ENCODE measurements around the gene MRPS14.

The MRPS14 gene

GRCh38 chr1:175019524-175019923, 3.7 kb downstream of the MRPS14 start:
- no peak for DNase-seq (ENCODE audit: low read depth)

- no peak for DNase-seq (ENCODE audit: low read depth)
Measured at GRCh38 chr1:175015243-175015642, 8.0 kb downstream of the MRPS14 start.

DNA sequence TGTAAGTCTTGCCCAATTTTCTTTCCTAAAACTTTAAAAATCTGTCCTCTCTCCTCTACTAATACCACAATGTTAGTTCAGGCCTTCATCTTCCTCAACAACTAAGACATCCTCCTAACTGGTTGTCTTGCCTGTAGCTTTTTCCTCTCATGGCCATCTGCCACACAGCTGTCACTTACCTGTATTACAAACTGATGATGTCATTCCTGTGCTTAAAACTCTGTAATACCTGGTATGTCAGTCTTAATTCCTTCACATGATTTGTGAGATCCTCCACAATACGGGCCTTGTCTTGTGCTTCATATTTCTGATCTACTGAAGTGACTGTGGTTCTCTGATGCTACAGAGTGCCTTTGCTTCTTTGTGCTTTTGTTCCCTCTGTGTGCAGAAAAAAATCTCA, 9.8 kb downstream of the MRPS14 start:
- no peak for DNase-seq (ENCODE audit: low read depth)

DNA sequence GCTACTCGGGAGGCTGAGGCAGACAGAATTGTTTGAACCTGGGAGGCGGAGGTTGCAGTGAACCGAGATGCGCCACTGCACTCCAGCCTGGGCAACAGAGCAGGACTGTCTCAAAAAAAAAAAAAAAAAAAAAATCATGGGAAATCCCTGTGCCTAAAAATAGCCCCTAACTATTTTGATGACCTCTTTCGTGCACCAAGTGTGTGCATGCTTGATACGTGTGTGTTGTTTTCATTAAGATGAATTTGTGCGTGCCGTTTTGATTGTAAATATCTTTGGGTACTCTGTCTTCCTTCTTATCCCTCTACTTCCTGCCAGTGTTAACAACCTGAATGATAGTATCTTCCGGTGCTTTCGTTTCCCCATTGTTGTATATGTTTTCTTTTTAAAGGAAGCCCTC, 13.7 kb downstream of the MRPS14 start:
- DNase-seq (ENCODE audit: low read depth), result no peak

DNA sequence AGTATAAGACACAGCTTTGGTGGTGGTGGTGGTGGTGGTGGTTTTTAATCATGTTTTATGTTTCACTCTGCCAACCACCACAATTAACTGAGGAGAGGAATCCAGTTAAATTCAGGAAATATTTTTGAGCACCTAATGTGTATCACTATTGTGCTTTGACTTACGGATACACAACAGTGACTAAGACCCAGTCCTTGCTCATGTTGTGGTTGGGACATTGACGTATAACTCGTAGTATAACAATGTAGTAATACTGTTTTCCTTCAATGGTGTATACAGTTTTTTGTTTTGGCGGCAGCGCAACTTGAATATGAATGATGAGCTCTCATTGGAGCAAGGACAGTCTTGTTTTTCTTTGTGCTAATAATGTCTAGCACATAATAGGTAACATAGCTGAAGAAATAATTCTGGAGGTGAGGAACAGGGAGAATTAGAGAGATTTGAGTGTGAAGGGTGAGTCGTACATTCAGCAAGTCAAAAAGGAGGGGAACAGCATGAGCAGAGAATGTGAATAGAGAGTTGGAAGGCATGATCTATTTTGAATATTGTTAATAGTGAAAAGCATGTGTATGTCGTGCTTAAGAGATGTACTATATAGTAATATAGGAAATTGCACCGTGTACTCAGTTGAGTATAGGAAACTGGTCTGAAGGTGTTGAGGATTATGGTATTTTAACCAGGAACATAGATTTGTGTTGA, 18.0 kb downstream of the MRPS14 start:
- no peak for DNase-seq (ENCODE audit: low read depth)

- DNase-seq (ENCODE audit: low read depth), result no peak
Measured at GRCh38 chr1:175003521-175003920, 19.7 kb downstream of the MRPS14 start.

DNA sequence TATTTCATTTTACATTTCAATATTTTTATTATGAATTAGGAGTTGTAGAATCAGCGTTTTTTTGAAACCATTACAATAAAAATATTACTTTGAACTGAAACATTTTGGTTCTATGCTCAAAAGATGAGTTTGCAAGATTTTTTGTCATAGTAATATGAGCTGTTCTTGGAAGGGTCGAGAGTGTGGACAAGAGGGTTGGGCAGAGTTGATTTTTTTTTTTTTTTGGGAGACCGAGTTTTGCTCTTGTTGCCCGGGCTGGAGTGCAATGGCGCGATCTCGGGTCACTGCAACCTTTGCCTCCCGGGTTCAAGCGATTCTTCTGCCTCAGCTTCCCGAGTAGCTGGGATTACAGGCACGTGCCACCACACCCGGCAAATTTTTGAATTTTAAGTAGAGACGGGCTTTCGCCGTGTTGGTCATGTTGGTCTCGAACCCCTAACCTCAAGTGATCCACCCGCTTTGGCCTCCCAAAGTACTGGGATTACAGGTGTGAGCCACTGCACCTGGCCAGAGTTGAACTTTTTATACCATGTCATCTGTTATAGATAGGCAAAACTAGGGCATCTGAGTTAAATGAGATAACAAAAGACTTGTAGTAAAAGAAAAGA, 20.2 kb downstream of the MRPS14 start:
- DNase-seq (ENCODE audit: low read depth), result no peak

GRCh38 chr1:175000697-175001187, 22.5 kb downstream of the MRPS14 start:
- DNase-seq (ENCODE audit: low read depth), result no peak

DNA sequence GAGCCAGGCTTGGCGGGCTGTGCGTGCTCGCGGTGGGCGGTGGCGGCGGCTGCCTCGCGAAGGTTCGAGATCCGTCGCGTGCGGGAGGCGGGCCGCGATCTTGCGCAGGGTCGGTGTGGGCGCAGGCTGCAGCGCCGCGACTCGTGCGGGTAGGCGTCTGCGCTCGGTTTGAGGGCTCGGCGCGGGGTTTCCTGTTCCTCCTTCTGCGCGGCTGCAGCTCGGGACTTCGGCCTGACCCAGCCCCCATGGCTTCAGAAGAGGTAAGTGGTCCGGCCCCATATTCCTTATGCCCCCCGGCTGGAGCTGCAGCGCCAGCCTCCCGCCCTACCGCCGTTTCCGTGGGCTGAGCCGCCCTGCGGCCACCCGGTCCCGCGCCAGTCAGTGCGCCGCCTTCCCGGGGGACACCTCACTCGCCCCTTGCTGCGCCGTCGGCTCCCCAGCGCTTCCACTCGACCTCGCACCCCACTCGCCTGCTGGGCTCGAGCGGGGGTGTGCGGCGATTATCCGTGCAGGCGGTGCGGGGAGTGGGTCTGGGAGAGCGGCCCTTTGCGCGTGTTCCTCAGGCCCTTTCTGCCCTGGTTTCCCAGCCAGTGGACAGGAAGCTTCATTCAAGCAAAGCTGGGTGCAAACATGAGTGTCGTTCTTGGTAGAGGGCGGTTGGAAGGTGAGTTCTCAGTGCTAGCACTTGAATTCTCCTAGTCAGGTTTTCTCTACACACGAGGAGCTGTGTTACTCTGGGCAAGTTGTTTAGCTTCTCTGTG, 23.1 kb downstream of the MRPS14 start, which contains the start of gene CACYBP:
Gene CACYBP, plus strand, starts transcription at position 12 of the 761 bp plus-strand sequence. Its CDS starts 234 bp downstream, at position 246.
- DNase-seq (ENCODE audit: low read depth), result peak; percentile 23

GRCh38 chr1:174999216-174999935, 23.8 kb downstream of the MRPS14 start:
- peak; percentile 97 for DNase-seq (ENCODE audit: low read depth)

- DNase-seq (ENCODE audit: low read depth), result peak; percentile 20
Measured at GRCh38 chr1:174998569-174999215, 24.5 kb downstream of the MRPS14 start.

DNA sequence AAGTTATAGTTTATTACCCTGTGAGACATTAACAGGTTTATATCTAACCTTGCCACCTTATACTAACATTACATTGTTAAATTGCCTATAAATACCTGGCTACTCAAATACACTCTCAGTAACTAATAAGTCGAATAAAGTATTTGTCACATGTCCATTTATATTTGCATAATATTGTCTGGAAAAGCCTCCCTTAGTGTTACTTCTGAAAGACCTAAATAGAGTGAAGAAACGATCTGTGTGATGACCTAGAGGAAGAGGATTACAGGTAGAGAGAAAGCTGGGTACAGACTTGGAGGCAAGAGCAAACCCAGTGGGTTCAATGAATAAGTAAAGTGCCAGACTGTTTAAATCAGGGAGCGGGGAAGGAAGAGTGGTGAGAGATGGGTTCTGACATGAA, 26.2 kb downstream of the MRPS14 start:
- DNase-seq (ENCODE audit: low read depth), result no peak

- DNase-seq (ENCODE audit: low read depth), result no peak
Measured at GRCh38 chr1:174996476-174996875, 26.7 kb downstream of the MRPS14 start.

- no peak for DNase-seq (ENCODE audit: low read depth)
Measured at GRCh38 chr1:174995916-174996315, 27.3 kb downstream of the MRPS14 start.

DNA sequence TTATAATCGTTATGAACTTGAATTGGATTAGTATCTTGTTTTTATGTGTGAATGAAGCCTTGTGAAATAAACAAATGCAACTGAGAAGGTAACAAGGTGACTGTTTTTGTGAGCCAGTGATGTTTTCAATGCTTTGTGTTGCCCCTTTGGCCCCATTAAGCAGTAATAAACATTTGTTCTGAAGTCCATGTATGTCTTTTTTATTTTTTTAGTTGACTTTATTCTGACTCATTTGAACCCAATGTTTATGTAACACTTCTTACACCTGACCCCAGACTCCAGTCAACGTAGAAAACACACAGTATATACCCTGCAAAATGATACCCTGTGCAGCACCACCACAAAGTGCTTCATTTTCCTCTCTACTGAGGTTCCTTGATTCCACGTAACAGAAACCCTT, 28.1 kb downstream of the MRPS14 start:
- no peak for DNase-seq (ENCODE audit: low read depth)

GRCh38 chr1:174991473-174991872, 31.8 kb downstream of the MRPS14 start:
- DNase-seq (ENCODE audit: low read depth), result no peak

GRCh38 chr1:174990382-174990999, 32.7 kb downstream of the MRPS14 start:
- DNase-seq (ENCODE audit: low read depth), result no peak

- no peak for DNase-seq (ENCODE audit: low read depth)
Measured at GRCh38 chr1:174989536-174990220, 33.5 kb downstream of the MRPS14 start.

- DNase-seq (ENCODE audit: low read depth), result no peak
Measured at GRCh38 chr1:174988986-174989385, 34.2 kb downstream of the MRPS14 start.

DNA sequence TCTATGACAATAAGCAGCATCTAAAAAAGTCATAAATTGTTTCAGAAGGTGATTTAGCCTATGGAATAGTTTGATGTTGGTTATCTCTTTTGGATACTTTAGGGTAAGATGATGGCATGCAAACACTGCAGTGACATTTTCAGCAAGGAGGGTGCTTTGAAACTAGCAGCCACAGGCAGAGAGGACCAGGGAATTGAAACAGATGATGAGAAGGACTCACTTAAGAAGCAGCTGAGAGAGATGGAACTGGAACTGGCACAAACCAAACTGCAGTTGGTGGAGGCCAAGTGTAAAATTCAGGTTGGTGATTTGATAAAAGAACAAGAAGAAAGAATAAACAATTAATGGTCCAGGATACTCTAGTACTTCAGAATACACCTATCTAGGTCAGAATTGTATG, 34.7 kb downstream of the MRPS14 start:
- no peak for DNase-seq (ENCODE audit: low read depth)

GRCh38 chr1:174984952-174985351, 38.3 kb downstream of the MRPS14 start:
- no peak for DNase-seq (ENCODE audit: low read depth)
